GM23338 (cell line): ENCODE data around the gene KRTAP10-6. TPM values are rescaled to one million over a fixed set of nuclear protein-coding genes. Genes with fewer than 3 reads are reported as not detected.

Experiments used
- ATAC-seq: fragments of 200-7000 bp; cut with Tn5 transposase; 3 replicates; pipeline ENCODE4 v1.9.1; 2020
- DNase-seq: peaks from one replicate; pipeline ENCODE4 v3.0.0-alpha.2; 2015; ENCODE audit warnings: low spot score
- H2AFZ ChIP-seq: fragments of 200-600 bp; sonication (generic); 2 replicates; pipeline ENCODE4 v1.8.0; 2016; ENCODE audit warnings: antibody characterized with exemption, mild to moderate bottlenecking, moderate library complexity
- H3F3A ChIP-seq: fragments of 200-600 bp; sonication (generic); replicated peaks from 2 replicates; pipeline ENCODE4 v1.8.0; 2017; ENCODE audit warnings: antibody characterized with exemption, mixed run types, low read depth
- H3K27ac ChIP-seq: fragments of 200-600 bp; sonication (generic); 2 replicates; pipeline ENCODE4 v1.6.1; 2016; ENCODE audit warnings: low read depth
- H3K27me3 ChIP-seq: fragments of 200-600 bp; sonication (generic); 2 replicates; pipeline ENCODE4 v1.8.0; 2016; ENCODE audit warnings: mild to moderate bottlenecking, mixed run types, moderate library complexity; ENCODE audit not compliant: insufficient read depth
- H3K36me3 ChIP-seq: fragments of 200-600 bp; sonication (generic); 2 replicates; pipeline ENCODE4 v1.8.0; 2016; ENCODE audit warnings: mild to moderate bottlenecking; ENCODE audit not compliant: insufficient read depth
- H3K4me1 ChIP-seq: fragments of 200-600 bp; sonication (generic); 2 replicates; pipeline ENCODE4 v1.8.0; 2016; ENCODE audit warnings: mild to moderate bottlenecking, moderate library complexity; ENCODE audit not compliant: insufficient read depth
- H3K4me2 ChIP-seq: fragments of 200-600 bp; sonication (generic); 2 replicates; pipeline ENCODE4 v1.7.1; 2017; ENCODE audit warnings: mixed run types
- H3K4me3 ChIP-seq: fragments of 200-600 bp; sonication (generic); 2 replicates; pipeline ENCODE4 v1.6.1; 2016; ENCODE audit warnings: mixed run types
- H3K79me2 ChIP-seq: fragments of 200-600 bp; sonication (generic); replicated peaks from 2 replicates; pipeline ENCODE4 v1.8.0; 2017; ENCODE audit warnings: mild to moderate bottlenecking; ENCODE audit not compliant: insufficient read depth
- H3K9me2 ChIP-seq: fragments of 200-600 bp; sonication (generic); 2 replicates; pipeline ENCODE4 v1.8.0; 2017; ENCODE audit not compliant: insufficient read depth
- H4K20me1 ChIP-seq: fragments of 200-600 bp; sonication (generic); replicated peaks from 2 replicates; pipeline ENCODE4 v1.8.0; 2017; ENCODE audit warnings: mild to moderate bottlenecking; ENCODE audit not compliant: insufficient read depth
- H3K27ac Mint-ChIP-seq: 2 replicates; pipeline ENCODE4 v1.8.0; 2020; ENCODE audit warnings: inconsistent platforms, mild to moderate bottlenecking, moderate library complexity, mixed read lengths
- H3K27me3 Mint-ChIP-seq: 3 replicates; pipeline ENCODE4 v1.8.0; 2022; ENCODE audit warnings: low read depth, mild to moderate bottlenecking, moderate library complexity, mixed read lengths, inconsistent platforms; ENCODE audit not compliant: insufficient read depth, poor library complexity
- H3K36me3 Mint-ChIP-seq: 3 replicates; pipeline ENCODE4 v1.8.0; 2021; ENCODE audit warnings: low read depth, mild to moderate bottlenecking, inconsistent platforms, moderate library complexity, mixed read lengths
- H3K4me1 Mint-ChIP-seq: 3 replicates; pipeline ENCODE4 v1.8.0; 2020; ENCODE audit warnings: mild to moderate bottlenecking, inconsistent platforms, mixed read lengths
- H3K4me3 Mint-ChIP-seq: 3 replicates; pipeline ENCODE4 v1.8.0; 2021; ENCODE audit warnings: moderate library complexity, mild to moderate bottlenecking, inconsistent platforms, mixed read lengths
- H3K9me3 Mint-ChIP-seq: 3 replicates; pipeline ENCODE4 v1.8.0; 2020; ENCODE audit warnings: moderate library complexity, mild to moderate bottlenecking, inconsistent platforms, mixed read lengths
- CREB1 ChIP-seq: fragments of 250-450 bp; sonication (Bioruptor Pico); IDR thresholded peaks from 2 replicates; pipeline ENCODE4 v1.5.0; 2020; ENCODE audit warnings: low read depth, mild to moderate bottlenecking, moderate library complexity
- CTCF ChIP-seq, 2 experiments: fragments of 200-600 bp in 1 of 2; sonication (generic) in 1 of 2; conservative IDR thresholded peaks; 2 replicates each; pipeline versions ENCODE4 v1.5.1 to v1.6.1; 2016 to 2017; ENCODE audit warnings: antibody characterized with exemption in 2 of 2, low read depth in 2 of 2, mild to moderate bottlenecking in 2 of 2, moderate library complexity in 1 of 2
- ETS1 ChIP-seq: IDR thresholded peaks from 2 replicates; pipeline ENCODE4 v1.6.1; 2016; ENCODE audit warnings: antibody characterized with exemption
- EZH2 ChIP-seq: fragments of 200-600 bp; sonication (generic); IDR thresholded peaks from one replicate; pipeline ENCODE4 v1.8.0; 2017; ENCODE audit warnings: antibody characterized with exemption, mild to moderate bottlenecking, low read depth; ENCODE audit not compliant: unreplicated experiment
- EZH2phosphoT487 ChIP-seq: fragments of 200-600 bp; sonication (generic); IDR thresholded peaks from one replicate; pipeline ENCODE4 v1.8.1; 2018; ENCODE audit warnings: antibody characterized with exemption; ENCODE audit not compliant: unreplicated experiment
- JUNB ChIP-seq: IDR thresholded peaks from one replicate; pipeline ENCODE4 v1.6.1; 2016; ENCODE audit warnings: antibody characterized with exemption; ENCODE audit not compliant: unreplicated experiment
- NANOG ChIP-seq: IDR thresholded peaks from 2 replicates; pipeline ENCODE4 v1.6.1; 2016; ENCODE audit warnings: antibody characterized with exemption, borderline replicate concordance
- POLR2AphosphoS5 ChIP-seq: IDR thresholded peaks from 2 replicates; pipeline ENCODE4 v1.6.1; 2016; ENCODE audit warnings: antibody characterized with exemption, low read depth
- REST ChIP-seq: IDR thresholded peaks from one replicate; pipeline ENCODE4 v1.6.1; 2018; ENCODE audit warnings: antibody characterized with exemption; ENCODE audit not compliant: unreplicated experiment
- STAT1 ChIP-seq: IDR thresholded peaks from one replicate; pipeline ENCODE4 v1.6.1; 2016; ENCODE audit warnings: antibody characterized with exemption; ENCODE audit not compliant: unreplicated experiment
- ZNF114 ChIP-seq: fragments of 250-450 bp; sonication (Bioruptor Pico); IDR thresholded peaks from 2 replicates; pipeline ENCODE4 v1.5.0; 2020; ENCODE audit warnings: mild to moderate bottlenecking, moderate library complexity
- ZNF331 ChIP-seq: fragments of 250-450 bp; sonication (Bioruptor Pico); IDR thresholded peaks from 2 replicates; pipeline ENCODE4 v1.5.0; 2020; ENCODE audit warnings: low read depth, mild to moderate bottlenecking, moderate library complexity
- ZNF462 ChIP-seq: fragments of 250-450 bp; sonication (Bioruptor Pico); IDR thresholded peaks from 2 replicates; pipeline ENCODE4 v1.5.0; 2020; ENCODE audit warnings: mild to moderate bottlenecking, moderate library complexity
- polyA plus RNA-seq: library from polyadenylated mRNA; unstranded; fragments of >200 nt; fragmentation: Nextera tagmentation; extraction: Ambion mirVana; gene quantifications from 2 replicates; pipeline ENCODE4 v1.2.1, GENCODE V29; 2016
- total RNA-seq: library from RNA; depleted of rRNA; stranded (reverse); fragments of >200 nt; shearing (Covaris generic); gene quantifications from 2 replicates; pipeline ENCODE4 v1.2.3, GENCODE V29; 2014

Gene KRTAP10-6
- total and polyA plus RNA-seq, 2 experiments from 2014 or later, result not detected

GRCh38 chr21:44618909-44619308 is 26.6 kb upstream of the KRTAP10-6 start:
- Histone ChIP-seq H3K36me3 (no peaks in the 10 kb centered on the region; the same call in 1 of the 2 replicates), H3K27ac (no peak overlapping the region), H3K4me2 (no peak overlapping the region), H3K4me1 (no peaks in the 10 kb centered on the region), H2AFZ (peak overlapping the region; percentile 4; the same call in 1 of the 2 replicates), H3K27me3 (no peaks in the 10 kb centered on the region), H3K79me2 (no peaks in the 10 kb centered on the region), H4K20me1 (no peaks in the 10 kb centered on the region), H3K9me2 (no peaks in the 10 kb centered on the region), H3F3A (no peaks in the 10 kb centered on the region), H3K4me3 (no peak overlapping the region)
- TF ChIP-seq ETS1 (no peak), STAT1 (no peak), NANOG (no peak), ZNF331 (no peak), EZH2 (no peak), EZH2phosphoT487 (no peak), ZNF114 (CRISPR knock-in tag) (no peak), ZNF462 (CRISPR knock-in tag) (no peak), POLR2AphosphoS5 (no peak), CTCF (conservative IDR thresholded peaks at IDR 0.05; ENCODE audit: low read depth in 2 of 2) (no peak), JUNB (no peak), CREB1 (no peak), REST (no peak)
- Mint-ChIP-seq H3K27ac (peak overlapping the region; percentile 74; the same call in 1 of the 2 replicates), H3K36me3 (peaks cover 26% of the 10 kb centered on the region), H3K9me3 (peaks cover 42% of the 10 kb centered on the region), H3K27me3 (peaks cover 5% of the 10 kb centered on the region), H3K4me1 (peaks cover 23% of the 10 kb centered on the region; the same call in 2 of the 3 replicates), H3K4me3 (no peak overlapping the region)
- DNase-seq (no peak), ATAC-seq (no peak)
